Right lung (tissue), 5 donors: ENCODE measurements around the gene ANAPC16. TPM values are rescaled to one million over a fixed set of nuclear protein-coding genes. Genes with fewer than 3 reads are reported as not detected.
"Not testable (repeated sequence)": the region's sequence is repeated elsewhere in the genome, so short reads cannot be mapped to it uniquely, and the experiment has no call there.

Experiments
- DNase-seq, 2 donors: peaks; one replicate each; pipeline ENCODE4 v3.0.0-alpha.2; 2013
- polyA plus RNA-seq, 5 donors: library from polyadenylated mRNA; unstranded; fragments of 120-200 nt; gene quantifications; one replicate each; pipeline versions ENCODE4 v1.2.1 to v1.2.3, GENCODE V29; 2013; ENCODE audit warnings: inconsistent platforms in 1 of 5, low replicate concordance in 1 of 5; ENCODE audit not compliant: insufficient read length in 5 of 5, insufficient read depth in 1 of 5

ANAPC16 gene
- polyA plus RNA-seq, 5 donors: 151 to 169 (median 155) TPM

GRCh38 chr10:72276421-72277339, 60.9 kb downstream of the ANAPC16 start:
- DNase-seq: no peak

GRCh38 chr10:72277340-72277995, 61.7 kb downstream of the ANAPC16 start:
- DNase-seq: no peak

- no peak for DNase-seq
Observed at GRCh38 chr10:72277996-72278667, 62.3 kb downstream of the ANAPC16 start.

- DNase-seq: no peak
Observed at GRCh38 chr10:72278668-72279393, 63.0 kb downstream of the ANAPC16 start.

GRCh38 chr10:72279587-72279986, 63.8 kb downstream of the ANAPC16 start:
- not testable (repeated sequence) for DNase-seq

- DNase-seq: no peak
Observed at GRCh38 chr10:72283131-72283530, 67.3 kb downstream of the ANAPC16 start.

Other genes starting within 250 kb of the ANAPC16 start
- 10 to 100 TPM in 1 of 5 donors, 1 to 10 TPM in 4; 4.7 to 11.0 (median 8.8) TPM for gene SPOCK2, start 127.5 kb upstream of the ANAPC16 start, polyA plus RNA-seq
- gene ASCC1, start 264 bp downstream of the ANAPC16 start, polyA plus RNA-seq: 10 to 100 TPM; 32.3 to 46.1 (median 40.9) TPM
- 10 to 100 TPM; 40.3 to 97.6 (median 57.5) TPM for gene DDIT4, start 57.9 kb downstream of the ANAPC16 start, polyA plus RNA-seq
- gene DNAJB12, start 138.9 kb downstream of the ANAPC16 start, polyA plus RNA-seq: 10 to 100 TPM; 23.9 to 28.6 (median 26.3) TPM